ENCODE measurements around the gene ADH7.
"Not testable (repeated sequence)": the region's sequence is repeated elsewhere in the genome, so short reads cannot be mapped to it uniquely, and the experiment has no call there.

ADH7 gene

DNA sequence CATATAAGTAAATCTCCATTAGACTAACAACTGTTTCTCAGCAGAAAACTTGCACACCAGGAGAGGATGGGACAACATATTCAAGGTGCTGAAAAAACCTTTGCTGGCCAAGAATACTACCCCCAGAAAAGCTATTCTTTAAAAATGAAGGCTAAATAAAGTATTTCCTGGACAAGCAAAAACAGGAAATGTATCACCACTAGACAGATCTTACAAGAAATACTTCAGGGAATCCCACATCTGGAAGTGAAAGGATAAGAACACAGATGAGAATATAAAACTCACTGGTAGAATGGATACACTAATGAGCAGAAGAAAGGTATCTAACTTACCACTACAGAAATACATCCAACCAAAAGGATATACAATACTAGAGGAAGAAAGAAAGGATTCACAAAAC, 55.6 kb downstream of the ADH7 start:
- DNase-seq (ENCODE audit: low spot score), result no peak

DNA sequence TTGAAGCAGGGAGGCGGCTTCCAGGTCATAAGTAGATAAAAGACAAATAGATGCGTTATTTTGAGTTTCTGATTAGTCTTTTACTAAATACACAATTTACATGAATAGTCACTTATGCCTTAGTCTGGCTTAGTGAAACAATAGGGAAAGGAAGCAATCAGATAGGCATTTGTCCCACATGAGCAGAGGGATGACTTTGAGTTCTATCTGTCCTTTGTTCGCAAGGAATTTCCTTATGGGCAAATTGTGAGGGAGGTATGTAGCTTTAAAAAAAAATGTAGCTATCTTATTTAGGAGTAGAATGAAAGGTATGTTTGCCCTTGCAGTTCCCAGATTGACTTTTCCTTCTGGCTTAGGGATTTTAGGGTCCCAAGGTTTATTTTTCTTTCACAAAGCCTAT, 56.3 kb downstream of the ADH7 start:
- no peak for DNase-seq (ENCODE audit: low spot score)

DNA sequence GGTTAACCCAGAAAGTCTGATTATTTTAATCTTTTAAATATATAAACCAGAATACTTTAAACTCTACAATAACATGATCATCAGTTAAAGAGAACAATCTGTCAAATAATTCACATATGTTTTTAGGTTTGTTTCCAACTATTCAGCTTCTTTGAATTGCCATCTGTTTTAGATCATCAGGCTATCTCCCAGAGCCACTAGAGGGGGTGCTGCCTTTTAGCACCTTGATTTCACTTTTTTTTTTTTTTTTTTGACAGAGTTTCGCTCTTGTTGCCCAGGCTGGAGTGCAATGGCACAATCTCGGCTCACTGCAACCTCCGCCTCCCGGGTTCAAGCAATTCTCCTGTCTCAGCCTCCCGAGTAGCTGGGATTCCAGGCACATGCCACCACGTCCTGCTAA, 57.8 kb downstream of the ADH7 start:
- not testable (repeated sequence) for DNase-seq (ENCODE audit: low spot score)

- DNase-seq (ENCODE audit: low spot score), result not testable (repeated sequence)
Observed at GRCh38 chr4:99372464-99372863, 62.7 kb downstream of the ADH7 start.

DNA sequence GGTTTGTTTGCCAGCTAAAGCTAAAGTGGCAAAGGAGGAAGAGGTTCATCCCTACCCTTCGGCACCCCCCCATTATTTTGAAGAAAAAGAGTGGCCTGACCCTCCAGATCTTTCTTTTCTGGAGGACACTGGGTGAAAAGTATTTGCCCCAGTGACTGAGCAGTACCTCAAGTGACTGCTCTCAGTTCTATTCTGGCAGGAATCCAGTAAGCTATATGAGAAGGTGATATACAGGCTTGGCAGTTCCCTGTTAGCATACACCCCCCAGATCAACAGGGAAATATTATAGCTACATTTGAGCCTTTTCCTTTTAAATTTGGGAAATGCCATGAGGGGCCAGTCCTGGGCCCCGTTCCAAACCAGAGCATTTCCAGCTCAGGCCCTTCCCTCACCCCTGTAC, 67.3 kb downstream of the ADH7 start:
- not testable (repeated sequence) for DNase-seq (ENCODE audit: low spot score)

DNA sequence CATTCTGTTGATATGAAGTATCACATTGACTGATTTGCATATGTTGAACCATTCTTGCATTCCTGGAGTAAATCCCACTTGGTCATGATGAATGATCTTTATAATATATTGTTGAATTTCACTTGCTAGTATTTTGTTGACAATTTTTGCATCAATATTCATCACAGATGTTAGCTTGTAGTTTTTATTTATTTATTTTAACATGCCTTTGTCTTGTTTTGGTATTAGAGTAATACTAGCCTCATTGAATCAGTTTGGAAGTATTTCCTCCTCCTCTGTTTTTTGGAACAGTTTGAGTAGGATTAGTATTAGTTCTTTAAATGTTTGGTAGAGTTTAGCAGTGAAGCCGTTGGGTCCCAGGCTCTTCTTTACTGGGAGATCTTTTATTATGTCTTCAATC, 68.7 kb downstream of the ADH7 start:
- DNase-seq (ENCODE audit: low spot score), result no peak

GRCh38 chr4:99362768-99363167, 72.4 kb downstream of the ADH7 start:
- DNase-seq (ENCODE audit: low spot score), result no peak
